Left ventricle myocardium inferior (tissue), 1 donor: ENCODE results near the gene STAM2. TPM values are rescaled to one million over a fixed set of nuclear protein-coding genes. Genes with fewer than 3 reads are reported as not detected.

Experiments used
- DNase-seq: peaks from one replicate; pipeline ENCODE4 v3.0.0-alpha.2; 2020
- H3K27ac ChIP-seq: fragments of 200-600 bp; replicated peaks from 2 replicates; pipeline ENCODE4 v1.8.0; 2021
- H3K27me3 ChIP-seq: fragments of 200-600 bp; 2 replicates; pipeline ENCODE4 v1.8.0; 2021; ENCODE audit warnings: low read depth
- H3K36me3 ChIP-seq: fragments of 200-600 bp; 2 replicates; pipeline ENCODE4 v1.8.0; 2021
- H3K4me1 ChIP-seq: fragments of 200-600 bp; 2 replicates; pipeline ENCODE4 v1.8.0; 2021
- H3K4me3 ChIP-seq: fragments of 200-600 bp; 2 replicates; pipeline ENCODE4 v1.8.0; 2021; ENCODE audit warnings: mild to moderate bottlenecking, moderate library complexity
- H3K9me3 ChIP-seq: fragments of 200-600 bp; replicated peaks from 2 replicates; pipeline ENCODE4 v1.8.0; 2021
- CTCF ChIP-seq: fragments of 200-600 bp; IDR thresholded peaks from 2 replicates; pipeline ENCODE4 v1.8.0; 2021; ENCODE audit warnings: antibody characterized with exemption, mild to moderate bottlenecking, borderline replicate concordance
- intact Hi-C: fragments of 100-400 bp; cut with micrococcal nuclease; formaldehyde crosslinking; loops from one replicate; pipeline ENCODE4 v1.11.0; 2022
- total RNA-seq: library from RNA; stranded (reverse); fragmentation: NEBNext Ultra II Directional; extraction: Animal tissue kit (Norgen Biotek cat#: 25700); gene quantifications from one replicate; pipeline ENCODE4 v1.2.1, GENCODE V29; 2021
- donor health status: DM: no; HTN: yes; CAD: no; lungs with severe emphysema.

STAM2 gene
- total RNA-seq, 1 donor from 2014 or later, result 27.8 TPM

GRCh38 chr2:152098496-152099366, 76.8 kb downstream of the STAM2 start, which contains the start of gene CACNB4:
CACNB4 (minus strand) TSS chr2:152099044.
- no peak for TF ChIP-seq CTCF
- no peak for DNase-seq

GRCh38 chr2:152097801-152098495, 77.6 kb downstream of the STAM2 start:
- no peak for TF ChIP-seq CTCF
- H3K36me3 ChIP-seq, result no peaks in the 10 kb centered on the region
- H3K9me3 ChIP-seq, result no peaks in the 10 kb centered on the region
- peaks cover 27% of the 10 kb centered on the region for H3K4me1 ChIP-seq
- peak overlapping the region; percentile 77 for H3K4me3 ChIP-seq
- H3K27ac ChIP-seq, result no peak overlapping the region
- DNase-seq, result peak; percentile 19
- intact Hi-C loops, result no loop called here
- H3K27me3 ChIP-seq, result peaks cover 25% of the 10 kb centered on the region

More at GRCh38 chr2:152098496-152099366, 76.8 kb downstream of the STAM2 start, which contains the start of gene CACNB4:
- intact Hi-C loops, result no loop called here
- no peak within 1 kb of the TSS for H3K27ac ChIP-seq
- H3K9me3 ChIP-seq, result no peaks in the 10 kb centered on the region
- H3K27me3 ChIP-seq, result peaks cover 25% of the 10 kb centered on the region
- H3K4me3 ChIP-seq, result peak within 1 kb of the TSS; percentile 77
- peaks cover 27% of the 10 kb centered on the region for H3K4me1 ChIP-seq
- H3K36me3 ChIP-seq, result no peaks in the 10 kb centered on the region

DNA sequence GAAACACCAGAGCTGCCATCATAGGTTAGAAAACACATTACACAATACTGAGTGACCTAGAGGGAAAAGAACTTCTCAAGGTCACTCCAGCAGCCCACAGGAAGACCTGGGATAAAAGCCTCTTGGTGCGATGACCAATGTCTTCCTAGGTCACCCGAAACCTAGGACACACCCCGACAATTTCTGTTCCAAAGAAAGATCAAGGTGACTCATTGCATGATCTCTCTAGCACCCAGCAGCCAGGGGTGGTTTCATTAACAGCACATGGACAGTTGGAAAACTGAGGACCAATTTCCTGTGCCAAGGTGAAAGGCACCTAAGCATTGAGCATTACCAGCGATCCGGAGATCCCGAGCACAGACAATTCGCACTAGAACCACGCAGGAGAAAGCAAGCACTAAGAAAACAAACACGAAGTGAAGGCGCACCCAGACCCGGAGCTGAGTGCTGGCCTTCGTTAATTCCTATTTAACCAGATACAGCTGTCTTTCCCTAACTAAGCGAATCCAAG, 78.2 kb downstream of the STAM2 start:
- H3K36me3 ChIP-seq, result no peaks in the 10 kb centered on the region
- H3K4me1 ChIP-seq, result peaks cover 27% of the 10 kb centered on the region
- H3K27ac ChIP-seq, result no peak overlapping the region
- intact Hi-C loops, result no loop called here
- no peaks in the 10 kb centered on the region for H3K9me3 ChIP-seq
- H3K27me3 ChIP-seq, result peaks cover 25% of the 10 kb centered on the region
- TF ChIP-seq CTCF, result no peak
- no peak for DNase-seq
- H3K4me3 ChIP-seq, result peak overlapping the region; percentile 77

DNA sequence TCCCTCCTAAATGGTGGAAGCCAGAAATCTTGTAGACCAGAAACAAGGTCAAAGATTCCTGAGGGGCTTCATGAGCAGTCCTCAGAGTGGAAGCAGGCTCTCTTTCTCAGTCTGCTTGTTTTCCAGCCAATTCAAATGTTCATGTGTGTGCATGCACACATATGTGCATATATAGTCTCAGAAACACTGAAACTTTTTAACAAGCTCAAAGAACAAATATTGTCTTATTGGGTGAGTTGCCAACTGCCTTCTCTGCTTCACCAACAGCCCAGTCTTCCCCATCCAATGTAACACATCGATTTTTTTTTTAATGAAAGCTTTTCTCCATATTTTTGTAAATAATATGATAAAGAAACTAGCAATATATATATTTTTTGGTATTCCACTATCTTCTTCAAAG, 80.4 kb downstream of the STAM2 start:
- Histone ChIP-seq H3K9me3 (no peaks in the 10 kb centered on the region), H3K4me1 (peaks cover 27% of the 10 kb centered on the region), H3K4me3 (no peak overlapping the region), H3K27me3 (peaks cover 8% of the 10 kb centered on the region), H3K27ac (no peak overlapping the region), H3K36me3 (no peaks in the 10 kb centered on the region)
- DNase-seq, result no peak
- no peak for TF ChIP-seq CTCF
- intact Hi-C loops, result no loop called here

DNA sequence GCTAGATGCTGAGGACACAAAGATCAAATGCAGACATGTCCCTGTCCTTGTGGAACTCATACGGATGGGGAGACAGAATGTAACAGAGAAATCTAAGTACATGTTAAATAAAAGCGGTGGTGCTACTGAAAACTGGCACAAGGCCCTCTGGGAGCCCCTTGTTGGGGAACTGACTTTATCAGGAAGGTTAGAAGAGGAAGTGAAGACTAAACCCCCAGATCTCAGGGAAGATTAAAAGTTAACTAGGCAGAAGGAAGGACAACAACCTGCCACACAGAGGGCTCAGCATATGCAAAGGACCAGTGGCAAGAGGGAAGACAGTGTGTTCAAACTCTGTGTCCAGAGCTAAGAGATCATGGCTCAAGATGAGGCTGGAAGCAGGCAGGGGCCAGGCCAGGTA, 81.5 kb downstream of the STAM2 start:
- Histone ChIP-seq H3K9me3 (no peaks in the 10 kb centered on the region), H3K4me1 (peaks cover 19% of the 10 kb centered on the region), H3K36me3 (no peaks in the 10 kb centered on the region), H3K27me3 (no peaks in the 10 kb centered on the region), H3K4me3 (no peak overlapping the region), H3K27ac (no peak overlapping the region)
- intact Hi-C loops, result no loop called here
- no peak for DNase-seq
- no peak for TF ChIP-seq CTCF
